HG02623 (cell line): Measurements from ENCODE around the gene PCBP3.
"Not testable (repeated sequence)": the region's sequence is repeated elsewhere in the genome, so short reads cannot be mapped to it uniquely, and the experiment has no call there.

Experiments used
- ATAC-seq: cut with Tn5 transposase; IDR thresholded peaks from one replicate; pipeline ENCODE4 v1.9.1; 2021; ENCODE audit warnings: moderate library complexity; ENCODE audit not compliant: unreplicated experiment

PCBP3 gene

GRCh38 chr21:45940091-45940490, 296.6 kb downstream of the PCBP3 start:
- no peak for ATAC-seq

DNA sequence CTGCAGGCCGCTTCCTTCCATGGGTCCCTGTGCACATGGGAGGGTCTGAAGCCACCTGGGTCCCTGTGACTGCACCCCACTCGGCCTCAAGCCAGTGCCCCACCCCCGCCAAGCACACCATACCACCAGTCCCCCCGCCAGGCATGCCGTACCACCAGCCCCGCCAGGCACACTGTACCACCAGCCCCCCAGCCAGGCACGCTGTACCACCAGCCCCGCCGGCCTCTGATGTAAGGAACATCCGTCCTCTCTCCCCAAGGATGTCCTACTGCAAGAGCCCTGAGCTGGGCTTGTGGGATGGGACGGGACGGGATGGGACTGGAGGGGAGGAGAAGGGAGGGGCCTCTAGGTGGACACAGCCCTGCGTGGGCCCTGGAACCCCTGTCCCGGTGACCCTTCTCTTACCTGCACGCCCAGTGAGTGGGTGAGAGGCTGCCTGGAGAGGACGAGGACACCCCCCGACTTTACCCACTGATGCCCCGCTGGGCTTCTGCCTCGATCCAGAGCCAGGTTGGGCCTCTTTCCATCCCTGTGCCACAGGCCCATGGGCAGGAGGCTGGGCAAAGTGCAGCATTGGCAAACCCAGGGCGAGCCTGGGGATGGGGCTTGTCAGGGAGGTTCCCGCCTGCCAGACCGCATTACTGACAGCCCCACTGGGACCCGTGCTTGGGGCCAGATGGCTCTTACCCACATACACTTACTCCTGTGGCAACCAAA, 297.3 kb downstream of the PCBP3 start:
- ATAC-seq, result no peak

DNA sequence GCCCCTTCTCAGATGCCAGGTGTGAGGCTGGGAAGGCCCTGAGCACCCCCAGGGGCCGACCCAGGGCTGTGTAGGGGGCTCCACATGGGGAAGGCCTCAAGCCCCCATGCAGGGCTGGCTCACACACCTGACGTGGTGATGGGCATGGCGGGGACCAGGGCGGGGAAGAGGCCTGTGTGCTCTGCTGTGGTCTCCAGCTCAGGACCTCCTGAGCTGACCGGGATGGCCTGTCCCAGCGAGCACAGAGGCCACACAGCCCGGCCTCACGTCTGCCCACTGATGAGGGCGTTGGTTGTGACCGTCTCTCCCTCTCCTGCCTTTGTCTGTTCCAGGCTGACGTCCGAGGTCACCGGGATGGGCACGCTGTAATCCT, 297.8 kb downstream of the PCBP3 start:
- no peak for ATAC-seq

GRCh38 chr21:45941717-45942546, 298.4 kb downstream of the PCBP3 start:
- no peak for ATAC-seq

DNA sequence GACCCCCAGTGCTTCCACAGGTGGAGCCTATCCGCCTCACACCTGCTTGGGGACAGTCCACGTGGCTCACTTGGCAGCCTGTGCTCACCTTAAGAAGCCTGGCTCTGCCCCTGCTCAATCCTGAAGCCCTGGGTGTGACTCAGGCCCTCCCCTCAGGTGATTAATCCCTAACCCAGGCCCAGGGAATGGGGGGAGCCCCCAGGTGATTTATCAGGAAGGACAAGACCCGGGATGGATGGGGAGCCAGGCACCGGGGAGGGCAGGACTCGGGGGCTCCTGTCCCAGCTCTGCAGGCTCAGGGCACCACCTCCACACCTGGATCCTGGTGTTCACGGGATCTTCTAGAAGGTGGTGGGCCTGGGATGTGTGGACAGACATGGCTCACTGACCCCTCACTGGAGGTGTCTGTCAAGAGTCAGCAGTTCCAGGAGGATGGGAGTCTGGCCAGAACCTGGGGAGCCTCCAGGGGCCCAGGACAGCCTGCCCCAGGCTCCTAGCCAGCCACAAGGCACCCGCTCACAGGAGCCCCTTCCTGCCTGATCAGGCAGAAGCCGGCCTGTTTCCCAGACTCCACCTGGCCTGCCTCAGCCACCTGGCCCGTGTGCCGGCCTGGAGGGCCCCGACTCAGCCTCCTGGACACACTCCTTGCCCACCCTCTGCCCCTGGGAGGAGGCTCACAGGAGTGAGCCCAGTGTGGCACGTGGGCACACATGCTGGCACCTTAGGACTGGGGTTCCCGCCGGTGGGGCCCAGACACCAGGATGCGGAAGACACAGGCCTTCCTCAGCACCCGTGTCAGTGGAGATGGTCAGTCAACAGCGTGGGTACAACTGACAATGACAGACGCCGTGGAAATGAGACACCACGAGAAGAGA, 299.5 kb downstream of the PCBP3 start:
- no peak for ATAC-seq

DNA sequence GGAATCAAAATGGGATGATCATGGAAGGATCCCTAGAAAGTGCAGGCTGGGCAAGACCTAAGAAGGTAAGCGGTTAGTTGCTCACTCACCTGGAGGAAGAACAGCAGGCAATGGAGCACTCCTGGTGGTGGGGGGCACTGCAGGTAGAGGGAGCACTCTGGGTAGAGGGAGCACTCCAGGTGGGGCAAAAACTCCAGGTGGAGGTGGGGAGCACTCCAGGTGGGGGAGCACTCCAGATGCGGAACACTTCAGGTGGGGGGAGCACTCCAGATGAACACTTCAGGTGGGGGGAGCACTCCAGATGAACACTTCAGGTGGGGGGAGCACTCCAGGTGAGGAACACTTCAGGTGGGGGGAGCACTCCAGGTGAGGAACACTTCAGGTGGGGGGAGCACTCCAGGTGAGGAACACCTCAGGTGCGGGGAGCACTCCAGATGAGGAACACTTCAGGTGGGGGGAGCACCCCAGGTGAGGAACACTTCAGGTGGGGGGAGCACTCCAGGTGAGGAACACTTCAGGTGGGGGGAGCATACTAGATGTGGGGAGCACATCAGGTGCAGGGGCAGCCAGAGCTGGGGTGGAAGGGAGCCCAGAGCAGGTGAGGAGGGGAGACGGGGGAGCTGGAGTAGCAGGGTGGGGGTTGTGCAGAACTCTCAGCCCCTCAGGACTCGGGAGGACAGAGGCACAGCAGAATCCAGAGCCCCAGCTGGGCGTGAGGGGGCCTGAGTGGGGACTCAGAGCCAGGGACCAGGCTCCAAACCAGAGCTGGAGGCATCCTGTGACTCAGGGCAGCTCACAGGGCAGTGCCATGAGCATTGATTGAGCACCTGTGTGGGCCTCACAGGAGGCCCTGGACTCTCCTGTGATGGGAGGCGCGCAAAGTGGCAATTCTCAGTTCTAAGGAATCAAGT, 300.4 kb downstream of the PCBP3 start:
- ATAC-seq, result no peak

DNA sequence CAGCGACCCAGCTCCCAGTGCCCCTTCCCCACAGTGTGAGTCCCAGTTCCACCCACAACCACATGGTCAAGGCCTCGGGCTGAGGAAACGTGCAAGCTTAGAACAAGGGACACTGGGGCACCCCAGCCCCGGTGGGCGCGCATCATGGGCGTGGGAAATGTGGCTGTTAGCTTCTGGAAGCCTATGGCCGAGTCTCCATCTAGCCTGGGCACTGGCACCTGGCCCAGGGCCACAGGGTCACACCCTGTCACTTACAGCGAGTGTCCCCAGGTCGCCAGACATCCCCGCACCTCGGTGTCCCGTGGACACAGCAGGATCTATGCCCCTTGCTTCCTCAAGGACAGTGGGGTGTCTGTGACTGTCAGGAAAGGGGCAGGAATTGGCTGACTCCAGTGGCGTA, 301.1 kb downstream of the PCBP3 start:
- no peak for ATAC-seq

GRCh38 chr21:45945066-45945867, 301.7 kb downstream of the PCBP3 start:
- ATAC-seq, result no peak

GRCh38 chr21:45945868-45946210, 302.3 kb downstream of the PCBP3 start:
- ATAC-seq, result no peak

DNA sequence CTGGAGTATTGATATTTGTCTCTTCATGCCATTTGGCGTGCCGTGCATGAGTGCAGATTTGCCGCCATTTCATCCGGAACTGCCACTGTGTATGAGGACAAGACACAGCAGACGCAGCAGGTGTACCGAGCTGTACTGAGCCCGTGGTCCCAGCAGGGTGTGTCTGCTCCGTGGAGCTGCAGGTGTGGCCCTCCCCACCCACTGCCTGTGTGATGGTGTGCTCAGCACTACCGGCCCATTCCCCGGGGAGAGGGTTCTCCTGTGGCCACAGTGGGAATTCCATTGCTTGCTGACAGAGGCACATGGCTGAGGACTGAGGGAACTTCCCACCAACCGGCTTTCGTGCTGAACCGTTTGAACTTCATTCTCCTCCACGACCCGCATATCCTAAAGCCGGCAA, 303.8 kb downstream of the PCBP3 start:
- ATAC-seq, result no peak

- ATAC-seq, result no peak
Observed at GRCh38 chr21:45947716-45948255, 304.3 kb downstream of the PCBP3 start.

DNA sequence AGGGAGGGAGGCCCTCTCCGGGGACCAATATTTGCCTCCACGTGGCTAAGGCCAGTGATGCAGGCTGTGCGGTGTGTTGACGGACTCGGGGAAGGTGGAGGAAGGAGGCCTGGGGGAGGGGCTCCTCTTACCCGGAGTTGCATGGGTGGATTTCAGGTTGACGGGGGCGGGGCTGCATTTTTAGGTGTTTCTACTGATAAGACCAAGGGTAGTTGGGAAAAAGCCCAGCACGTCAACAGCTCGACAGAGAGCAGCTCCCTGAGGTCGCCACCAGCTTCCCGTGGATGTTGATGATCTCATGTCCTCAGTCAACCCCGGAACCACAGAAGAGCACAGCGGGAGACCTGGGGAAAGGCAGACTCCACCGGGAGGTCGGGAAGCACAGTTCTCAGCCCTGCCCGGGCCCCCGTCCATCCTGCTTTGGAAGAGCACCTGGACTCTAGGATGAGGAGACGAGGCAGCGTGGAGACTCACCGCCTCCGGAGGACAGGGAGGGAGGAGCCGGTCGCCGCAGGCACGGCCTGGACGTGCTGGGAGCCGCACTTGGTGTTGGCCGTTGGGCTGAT, 305.1 kb downstream of the PCBP3 start:
- ATAC-seq, result no peak

- no peak for ATAC-seq
Observed at GRCh38 chr21:45949928-45950739, 306.6 kb downstream of the PCBP3 start.

DNA sequence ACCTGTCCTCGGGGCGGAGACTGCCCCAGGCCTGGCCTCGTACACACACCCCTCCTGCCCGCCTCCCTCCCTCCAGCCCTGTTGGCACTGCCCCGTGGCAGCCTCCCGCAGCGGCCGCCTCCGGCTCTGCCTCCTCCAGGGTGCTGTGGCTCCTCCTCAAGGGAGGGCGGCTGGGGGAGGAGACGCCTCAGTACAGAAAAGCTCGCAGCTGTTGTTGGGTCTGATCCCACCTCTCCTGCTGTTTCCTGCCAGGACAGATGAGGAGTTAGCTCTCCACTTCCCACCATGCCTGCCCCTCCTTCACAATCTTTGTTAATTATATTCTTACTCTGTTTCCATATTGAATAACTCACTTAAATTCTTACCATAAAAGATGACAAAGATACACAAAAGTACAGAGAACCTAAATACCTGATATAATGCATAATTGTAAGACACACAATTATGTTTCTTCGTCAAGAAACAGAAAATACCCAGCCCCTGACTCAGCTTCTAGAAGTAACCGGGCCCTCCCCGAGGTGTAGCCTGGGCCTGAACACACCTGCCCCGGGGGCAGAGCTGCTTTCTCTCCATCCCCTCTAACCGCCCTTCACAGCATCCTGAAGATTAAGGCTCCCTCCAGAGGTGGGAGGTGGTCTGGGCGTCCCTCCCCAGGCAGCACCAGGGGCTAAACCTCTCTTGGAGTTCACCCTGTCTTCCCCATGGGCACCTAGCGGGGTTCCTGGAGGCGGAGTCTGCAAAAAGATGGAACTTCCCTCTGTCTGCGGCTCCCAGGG, 307.4 kb downstream of the PCBP3 start:
- ATAC-seq, result no peak

DNA sequence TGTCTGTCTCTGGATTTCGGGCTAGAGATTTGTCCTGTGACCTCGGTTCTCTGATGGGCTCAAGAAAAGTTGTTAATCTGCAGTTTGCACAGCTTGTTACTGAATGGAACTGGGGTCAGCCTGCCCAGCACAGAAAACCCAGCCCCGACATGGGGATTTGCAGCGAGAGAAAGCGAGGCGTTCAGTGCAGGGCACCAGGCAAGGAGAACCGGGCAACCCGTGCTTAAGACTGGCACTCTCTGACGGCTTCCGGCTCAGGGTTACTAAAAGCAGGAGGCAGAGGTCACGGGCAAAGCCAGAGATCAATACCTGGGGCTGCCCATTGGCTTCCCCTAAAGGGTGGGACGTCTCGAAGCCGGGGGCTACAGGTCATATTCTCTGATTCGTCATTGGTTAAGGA, 308.2 kb downstream of the PCBP3 start:
- no peak for ATAC-seq

GRCh38 chr21:45952527-45952926, 309.0 kb downstream of the PCBP3 start:
- not testable (repeated sequence) for ATAC-seq

DNA sequence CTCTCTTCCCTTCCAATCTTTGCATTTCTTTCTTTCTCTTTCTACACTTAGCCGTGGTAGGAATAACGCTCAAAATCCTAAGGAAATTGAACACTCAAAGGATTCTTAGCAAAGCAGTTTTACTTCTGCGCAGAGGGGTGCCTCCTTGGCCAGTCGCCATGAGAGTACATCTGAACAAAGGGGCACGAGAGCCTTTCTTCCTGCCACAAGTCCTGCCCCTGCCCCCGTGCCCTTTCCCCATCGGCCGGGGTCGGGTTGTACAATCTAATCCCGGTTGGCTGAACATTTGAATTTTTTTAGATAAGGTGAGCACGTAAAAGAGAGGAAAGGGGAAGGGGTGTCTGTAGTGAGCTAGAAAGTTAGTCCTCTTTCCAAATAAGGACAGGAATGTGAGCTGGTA, 309.4 kb downstream of the PCBP3 start:
- no peak for ATAC-seq

GRCh38 chr21:45954261-45954660, 310.7 kb downstream of the PCBP3 start:
- no peak for ATAC-seq
